Upper lobe of left lung (tissue), 4 donors: ENCODE data around the gene ZBTB17.

Experiments
- CTCF ChIP-seq, 6 experiments: fragments of 450-650 bp in 4 of 6; fragments of 200-600 bp in 2 of 6; sonication (generic) in 2 of 6; IDR thresholded peaks; one replicate each; pipeline ENCODE4 v1.5.1; 2016 to 2019; ENCODE audit warnings: antibody characterized with exemption in 6 of 6
- POLR2A ChIP-seq, 4 donors: fragments of 450-650 bp; IDR thresholded peaks; one replicate each; pipeline ENCODE4 v1.5.1; 2016 to 2017; ENCODE audit warnings: antibody characterized with exemption in 4 of 4, mild to moderate bottlenecking in 2 of 4
- POLR2AphosphoS5 ChIP-seq, 2 donors: sonication (generic); formaldehyde crosslinking; IDR thresholded peaks; one replicate each; pipeline ENCODE4 v1.5.1; 2017; ENCODE audit warnings: antibody characterized with exemption in 2 of 2

- TF ChIP-seq CTCF (IDR thresholded peaks at IDR 0.05) (no peak), POLR2AphosphoS5 (IDR thresholded peaks at IDR 0.05) (no peak), POLR2A (IDR thresholded peaks at IDR 0.05) (no peak)
These were observed 64.0 kb downstream of the ZBTB17 start for GRCh38 chr1:15911927-15912326.
